HG03095 (cell line): ENCODE results near the gene FPR3.
"Not testable (repeated sequence)": the region's sequence is repeated elsewhere in the genome, so short reads cannot be mapped to it uniquely, and the experiment has no call there.

Experiments
- ATAC-seq: cut with Tn5 transposase; IDR thresholded peaks from one replicate; pipeline ENCODE4 v1.9.1; 2021; ENCODE audit warnings: moderate library complexity; ENCODE audit not compliant: unreplicated experiment

FPR3 gene

GRCh38 chr19:51806571-51806970 lies 11.6 kb downstream of the FPR3 start:
- not testable (repeated sequence) for ATAC-seq

- no peak for ATAC-seq
Measured at GRCh38 chr19:51807111-51807701, 12.2 kb downstream of the FPR3 start.

GRCh38 chr19:51807925-51808324 lies 13.0 kb downstream of the FPR3 start:
- no peak for ATAC-seq

- no peak for ATAC-seq
Measured at GRCh38 chr19:51808333-51808986, 13.5 kb downstream of the FPR3 start.

GRCh38 chr19:51809787-51810186 lies 14.8 kb downstream of the FPR3 start:
- ATAC-seq: no peak

GRCh38 chr19:51810223-51810622 lies 15.3 kb downstream of the FPR3 start:
- ATAC-seq: no peak

- no peak for ATAC-seq
Measured at GRCh38 chr19:51811344-51811743, 16.4 kb downstream of the FPR3 start.

- ATAC-seq: no peak
Measured at GRCh38 chr19:51815043-51815442, 20.1 kb downstream of the FPR3 start.

- no peak for ATAC-seq
Measured at GRCh38 chr19:51816711-51817110, 21.8 kb downstream of the FPR3 start.

GRCh38 chr19:51820011-51820410 lies 25.1 kb downstream of the FPR3 start:
- ATAC-seq: no peak

GRCh38 chr19:51820831-51821446 lies 26.0 kb downstream of the FPR3 start:
- no peak for ATAC-seq

GRCh38 chr19:51821456-51821855 lies 26.5 kb downstream of the FPR3 start:
- no peak for ATAC-seq

GRCh38 chr19:51821921-51822320 lies 27.0 kb downstream of the FPR3 start:
- ATAC-seq: no peak

GRCh38 chr19:51822325-51822724 lies 27.4 kb downstream of the FPR3 start:
- ATAC-seq: no peak

- no peak for ATAC-seq
Measured at GRCh38 chr19:51822946-51823345, 28.0 kb downstream of the FPR3 start.

GRCh38 chr19:51824281-51825005 lies 29.5 kb downstream of the FPR3 start:
- ATAC-seq: no peak

GRCh38 chr19:51830274-51830673 lies 35.3 kb downstream of the FPR3 start:
- no peak for ATAC-seq

- ATAC-seq: no peak
Measured at GRCh38 chr19:51837145-51837544, 42.2 kb downstream of the FPR3 start.

GRCh38 chr19:51861870-51862622 lies 67.1 kb downstream of the FPR3 start:
- ATAC-seq: no peak

GRCh38 chr19:51873097-51873496 lies 78.1 kb downstream of the FPR3 start:
- no peak for ATAC-seq
